Small intestine (tissue), 7 donors: ENCODE data around the gene TIGAR. TPM values are rescaled to one million over a fixed set of nuclear protein-coding genes. Genes with fewer than 3 reads are reported as not detected.
A peak's percentile ranks its signal among the peaks of the same experiment; 100 is the strongest.

ENCODE experiments used
- DNase-seq, 2 donors: peaks; one replicate each; pipeline versions ENCODE4 v3.0.0 to v3.0.0-alpha.2; 2013
- FAIRE-seq: peaks from 2 replicates; lab custom pipeline; 2012; peaks lifted over from hg19 to GRCh38; lab: Jason Lieb, UNC
- H3K27ac ChIP-seq, 3 donors: one replicate each; pipeline ENCODE4 v1.5.1; 2013; ENCODE audit warnings: low read length in 2 of 3, mild to moderate bottlenecking in 2 of 3, control low read depth in 1 of 3, inconsistent platforms in 1 of 3, low read depth in 1 of 3, moderate library complexity in 1 of 3
- H3K27me3 ChIP-seq, 3 donors: one replicate each; pipeline ENCODE4 v1.6.1; 2013; ENCODE audit warnings: low read length in 3 of 3, inconsistent platforms in 1 of 3; ENCODE audit not compliant: control insufficient read depth in 3 of 3, insufficient read depth in 3 of 3
- H3K36me3 ChIP-seq, 3 donors: one replicate each; pipeline ENCODE4 v1.6.1; 2013; ENCODE audit warnings: low read length in 3 of 3, inconsistent platforms in 1 of 3, low read depth in 1 of 3, mild to moderate bottlenecking in 1 of 3, moderate library complexity in 1 of 3; ENCODE audit not compliant: control insufficient read depth in 3 of 3, insufficient read depth in 2 of 3
- H3K4me1 ChIP-seq, 3 donors: one replicate each; pipeline ENCODE4 v1.6.1; 2013; ENCODE audit warnings: low read length in 2 of 3, inconsistent platforms in 1 of 3, low read depth in 1 of 3, mild to moderate bottlenecking in 1 of 3, moderate library complexity in 1 of 3; ENCODE audit not compliant: control insufficient read depth in 3 of 3, insufficient read depth in 2 of 3
- H3K4me3 ChIP-seq, 3 donors: one replicate each; pipeline ENCODE4 v1.5.1; 2013; ENCODE audit warnings: low read length in 3 of 3, control low read depth in 1 of 3, inconsistent platforms in 1 of 3, low read depth in 1 of 3, mild to moderate bottlenecking in 1 of 3, moderate library complexity in 1 of 3
- H3K9me3 ChIP-seq, 2 donors: one replicate each; pipeline ENCODE4 v1.6.1; 2013; ENCODE audit warnings: low read depth in 1 of 2, low read length in 1 of 2; ENCODE audit not compliant: control insufficient read depth in 2 of 2, insufficient read depth in 1 of 2
- WGBS, 3 donors: extraction: QIAGEN DNeasy Blood & Tissue Kit; methylation state at CpG; one replicate each; pipeline ENCODE4 v1.1.7; 2013; 5-methylcytosine and 5-hydroxymethylcytosine counted together
- polyA plus RNA-seq, 4 donors: library from polyadenylated mRNA; stranded (reverse) in 3 of 4; unstranded in 1 of 4; fragments of 200-250 nt in 3 of 4; fragments of 120-200 nt in 1 of 4; gene quantifications; one replicate each; pipeline versions ENCODE4 v1.2.1 to v1.2.3, GENCODE V29; 2013
- donor health status: healthy with polysubstance abuse.
- donor health status: control.
- donor health status: control.
- donor health status: Bipolar disorder and iron deficiency.
- donor health status: healthy.

TIGAR gene
- polyA plus RNA-seq, 4 donors = 3.5 to 10.1 (median 5.4) TPM

GRCh38 chr12:4293299-4293965 is 27.6 kb upstream of the TIGAR start:
- H3K4me3 ChIP-seq = no peak overlapping the region
- H3K27ac ChIP-seq = peak overlapping the region in 2 of 3 donors; percentile 20 to 41
- FAIRE-seq = no peak
- no peaks in the 10 kb centered on the region for H3K27me3 ChIP-seq
- peaks cover 0 to 20% (median 2%) of the 10 kb centered on the region in 3 donors for H3K4me1 ChIP-seq
- no peak for DNase-seq
- H3K36me3 ChIP-seq = peaks cover 8 to 85% (median 9%) of the 10 kb centered on the region in 3 donors
- WGBS, 3 donors = 60 to 76% (median 69%) methylated on average over 14 of the region's 14 CpGs
- H3K9me3 ChIP-seq = no peaks in the 10 kb centered on the region

GRCh38 chr12:4293966-4294505 is 27.0 kb upstream of the TIGAR start:
- Histone ChIP-seq H3K27me3 (no peaks in the 10 kb centered on the region), H3K9me3 (no peaks in the 10 kb centered on the region), H3K4me1 (peaks cover 0 to 14% (median 2%) of the 10 kb centered on the region in 3 donors), H3K4me3 (no peak overlapping the region), H3K27ac (peak overlapping the region in 1 of 3 donors; percentile 41), H3K36me3 (peaks cover 8 to 82% (median 9%) of the 10 kb centered on the region in 3 donors)
- no peak for DNase-seq
- no peak for FAIRE-seq
- WGBS, 3 donors = 64 to 73% (median 65%) methylated on average over 16 of the region's 16 CpGs

- peaks cover 0 to 6% (median 4%) of the 10 kb centered on the region in 3 donors for H3K4me1 ChIP-seq
- no peak for FAIRE-seq
- WGBS, 3 donors = 54 to 65% (median 63%) methylated on average over 6 of the region's 6 CpGs
Observed at GRCh38 chr12:4296751-4297150, 24.3 kb upstream of the TIGAR start.

GRCh38 chr12:4297617-4298016 is 23.4 kb upstream of the TIGAR start:
- DNase-seq = no peak
- Histone ChIP-seq H3K4me1 (peaks cover under 1 to 13% (median 4%) of the 10 kb centered on the region in 3 donors), H3K27me3 (no peaks in the 10 kb centered on the region), H3K36me3 (peaks cover 0 to 69% (median 6%) of the 10 kb centered on the region in 3 donors), H3K4me3 (no peak overlapping the region), H3K9me3 (no peaks in the 10 kb centered on the region), H3K27ac (no peak overlapping the region)
- no peak for FAIRE-seq
- WGBS, 3 donors = 87 to 89% (median 87%) methylated on average over 13 of the region's 13 CpGs

More at GRCh38 chr12:4296751-4297150, 24.3 kb upstream of the TIGAR start:
- Histone ChIP-seq H3K36me3 (peaks cover 0 to 66% (median 6%) of the 10 kb centered on the region in 3 donors), H3K9me3 (no peaks in the 10 kb centered on the region), H3K4me3 (no peak overlapping the region), H3K27ac (no peak overlapping the region), H3K27me3 (no peaks in the 10 kb centered on the region)
- no peak for DNase-seq

GRCh38 chr12:4300883-4301282 is 20.1 kb upstream of the TIGAR start:
- Histone ChIP-seq H3K36me3 (peaks cover 4 to 60% (median 6%) of the 10 kb centered on the region in 3 donors), H3K4me3 (no peak overlapping the region), H3K9me3 (no peaks in the 10 kb centered on the region), H3K27me3 (no peaks in the 10 kb centered on the region), H3K4me1 (peaks cover 2 to 10% (median 3%) of the 10 kb centered on the region in 3 donors), H3K27ac (no peak overlapping the region)
- WGBS, 3 donors = 78 to 84% (median 81%) methylated on average over 5 of the region's 5 CpGs
- DNase-seq (peak in 1 of 2 donors; percentile 6), FAIRE-seq (no peak)

- H3K36me3 ChIP-seq = peaks cover 4 to 56% (median 6%) of the 10 kb centered on the region in 3 donors
- no peak overlapping the region for H3K4me3 ChIP-seq
- H3K27me3 ChIP-seq = no peaks in the 10 kb centered on the region
- DNase-seq (no peak), FAIRE-seq (no peak)
- no peaks in the 10 kb centered on the region for H3K9me3 ChIP-seq
- 63 to 78% (median 69%) methylated on average over 11 of the region's 11 CpGs for WGBS, 3 donors
- peaks cover 2 to 10% (median 3%) of the 10 kb centered on the region in 3 donors for H3K4me1 ChIP-seq
- no peak overlapping the region for H3K27ac ChIP-seq
Observed at GRCh38 chr12:4301932-4302501, 19.0 kb upstream of the TIGAR start.

GRCh38 chr12:4302881-4303280 is 18.1 kb upstream of the TIGAR start:
- H3K27me3 ChIP-seq = no peaks in the 10 kb centered on the region
- DNase-seq (peak; percentile 24 to 63), FAIRE-seq (no peak)
- peaks cover 0 to 54% (median 6%) of the 10 kb centered on the region in 3 donors for H3K36me3 ChIP-seq
- H3K4me1 ChIP-seq = peaks cover 2 to 14% (median 3%) of the 10 kb centered on the region in 3 donors
- H3K9me3 ChIP-seq = no peaks in the 10 kb centered on the region
- WGBS, 3 donors = 22 to 61% (median 43%) methylated on average over 8 of the region's 8 CpGs
- no peak overlapping the region for H3K4me3 ChIP-seq
- peak overlapping the region in 1 of 3 donors; percentile 46 for H3K27ac ChIP-seq

- 88 to 90% (median 89%) methylated on average over 3 of the region's 3 CpGs for WGBS, 3 donors
- Histone ChIP-seq H3K4me1 (peaks cover 2 to 23% (median 3%) of the 10 kb centered on the region in 3 donors), H3K27me3 (no peaks in the 10 kb centered on the region), H3K9me3 (no peaks in the 10 kb centered on the region), H3K36me3 (peaks cover 0 to 57% (median 6%) of the 10 kb centered on the region in 3 donors), H3K4me3 (no peak overlapping the region), H3K27ac (no peak overlapping the region)
- DNase-seq = peak in 1 of 2 donors; percentile 8
- FAIRE-seq = no peak
Observed at GRCh38 chr12:4303750-4304149, 17.3 kb upstream of the TIGAR start.
